Uterus (tissue), 4 donors: ENCODE data around the gene PKNOX1. TPM values are rescaled to one million over a fixed set of nuclear protein-coding genes. Genes with fewer than 3 reads are reported as not detected.
"Not testable (repeated sequence)": the region's sequence is repeated elsewhere in the genome, so short reads cannot be mapped to it uniquely, and the experiment has no call there.

Source experiments
- DNase-seq, 2 donors: peaks; one replicate each; pipeline ENCODE4 v3.0.0-alpha.2; 2019 to 2020
- H3K27ac ChIP-seq, 2 donors: fragments of 200-600 bp; sonication (generic); 1 replicate in 1 of 2; 2 replicates in 1 of 2; pipeline ENCODE4 v1.5.1; 2016 to 2018
- H3K27me3 ChIP-seq, 2 donors: fragments of 200-600 bp; sonication (generic); one replicate each; pipeline ENCODE4 v1.5.1; 2018 to 2019; ENCODE audit warnings: control low read depth in 1 of 2
- H3K36me3 ChIP-seq, 2 donors: fragments of 200-600 bp; sonication (generic); one replicate each; pipeline ENCODE4 v1.5.1; 2019; ENCODE audit warnings: control low read depth in 1 of 2
- H3K4me1 ChIP-seq, 2 donors: fragments of 200-600 bp; sonication (generic); one replicate each; pipeline ENCODE4 v1.5.1; 2018 to 2019; ENCODE audit warnings: control low read depth in 1 of 2
- H3K4me3 ChIP-seq, 2 donors: fragments of 200-600 bp; sonication (generic); 1 replicate in 1 of 2; 2 replicates in 1 of 2; pipeline ENCODE4 v1.5.1; 2018 to 2019; ENCODE audit warnings: mild to moderate bottlenecking in 1 of 2
- H3K9me3 ChIP-seq, 2 donors: fragments of 200-600 bp; sonication (generic); one replicate each; pipeline ENCODE4 v1.5.1; 2019; ENCODE audit warnings: control low read depth in 1 of 2
- POLR2A ChIP-seq, 2 donors: fragments of 450-650 bp; IDR thresholded peaks; one replicate each; pipeline ENCODE4 v1.6.1; 2016; ENCODE audit warnings: antibody characterized with exemption in 2 of 2, mild to moderate bottlenecking in 1 of 2, moderate library complexity in 1 of 2
- intact Hi-C: fragments of 100-400 bp; cut with DNase I; formaldehyde crosslinking; loops from one replicate; pipeline ENCODE4 v1.15.1; 2023; ENCODE audit warnings: low total_unique reads
- total RNA-seq, 4 donors: library from RNA; depleted of rRNA in 3 of 4; stranded (reverse); fragments of >200 nt in 3 of 4; gene quantifications; one replicate each; pipeline versions ENCODE4 v1.1.0 to v1.2.4, GENCODE V29; 2014 to 2023
- TF ChIP-seq, protein P1 (sequence below), 4 experiments: fragments of 200-600 bp in 2 of 4; fragments of 450-650 bp in 2 of 4; sonication (generic) in 2 of 4; IDR thresholded peaks; one replicate each; pipeline ENCODE4 v1.5.1; 2016 to 2019; ENCODE audit warnings: antibody characterized with exemption in 4 of 4, mild to moderate bottlenecking in 2 of 4, moderate library complexity in 1 of 4
- donor health status: DM: yes; HTN: yes; CAD: no.

Gene PKNOX1
- total RNA-seq, 4 donors from 2014 or later = 6.2 to 82.5 (median 26.4) TPM

DNA sequence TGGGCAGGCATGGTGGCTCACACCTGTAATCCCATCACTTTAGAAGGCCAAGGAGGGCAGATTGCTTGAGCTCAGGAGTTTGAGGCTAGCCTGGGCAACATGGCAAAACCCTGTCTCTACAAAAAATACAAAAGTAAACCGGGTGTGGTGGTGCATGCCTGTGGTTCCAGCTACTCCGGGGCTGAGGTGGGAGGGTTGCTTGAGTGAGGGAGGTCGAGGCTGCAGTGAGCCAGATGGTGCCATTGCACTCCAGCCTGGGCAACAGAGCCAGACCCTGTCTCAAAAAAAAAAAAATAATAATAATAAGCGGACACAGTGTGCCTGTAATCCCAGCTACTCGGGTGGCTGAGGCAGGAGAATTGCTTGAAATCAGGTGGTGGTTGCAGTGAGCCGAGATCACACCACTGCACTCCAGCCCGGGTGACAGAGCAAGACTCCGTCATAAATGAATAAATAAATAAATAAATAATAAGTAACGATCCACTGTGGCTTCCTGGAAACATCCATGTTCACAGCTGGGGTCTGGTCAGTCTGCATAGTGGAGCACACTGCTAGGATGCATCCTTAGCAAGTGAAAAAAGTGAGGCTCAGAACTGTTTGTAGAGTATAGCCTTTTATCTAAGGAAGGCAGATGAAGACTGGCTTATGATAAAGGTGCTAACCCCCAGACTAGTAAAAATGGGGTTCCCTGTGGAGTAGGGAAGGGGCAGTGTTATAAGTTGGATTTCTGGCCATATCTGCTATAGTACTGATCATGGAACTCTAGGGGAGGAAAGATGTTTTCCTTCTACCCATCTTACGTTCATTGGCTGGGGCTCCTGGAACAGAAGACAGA lies 15.7 kb downstream of the PKNOX1 start:
- H3K4me1 ChIP-seq = peaks cover 0 to 9% of the 10 kb centered on the region in 2 donors
- H3K27ac ChIP-seq = no peak overlapping the region
- intact Hi-C loops = no loop called here
- no peaks in the 10 kb centered on the region for H3K36me3 ChIP-seq
- TF ChIP-seq POLR2A (IDR thresholded peaks at IDR 0.05) = no peak
- TF ChIP-seq, protein P1, sequence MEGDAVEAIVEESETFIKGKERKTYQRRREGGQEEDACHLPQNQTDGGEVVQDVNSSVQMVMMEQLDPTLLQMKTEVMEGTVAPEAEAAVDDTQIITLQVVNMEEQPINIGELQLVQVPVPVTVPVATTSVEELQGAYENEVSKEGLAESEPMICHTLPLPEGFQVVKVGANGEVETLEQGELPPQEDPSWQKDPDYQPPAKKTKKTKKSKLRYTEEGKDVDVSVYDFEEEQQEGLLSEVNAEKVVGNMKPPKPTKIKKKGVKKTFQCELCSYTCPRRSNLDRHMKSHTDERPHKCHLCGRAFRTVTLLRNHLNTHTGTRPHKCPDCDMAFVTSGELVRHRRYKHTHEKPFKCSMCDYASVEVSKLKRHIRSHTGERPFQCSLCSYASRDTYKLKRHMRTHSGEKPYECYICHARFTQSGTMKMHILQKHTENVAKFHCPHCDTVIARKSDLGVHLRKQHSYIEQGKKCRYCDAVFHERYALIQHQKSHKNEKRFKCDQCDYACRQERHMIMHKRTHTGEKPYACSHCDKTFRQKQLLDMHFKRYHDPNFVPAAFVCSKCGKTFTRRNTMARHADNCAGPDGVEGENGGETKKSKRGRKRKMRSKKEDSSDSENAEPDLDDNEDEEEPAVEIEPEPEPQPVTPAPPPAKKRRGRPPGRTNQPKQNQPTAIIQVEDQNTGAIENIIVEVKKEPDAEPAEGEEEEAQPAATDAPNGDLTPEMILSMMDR (IDR thresholded peaks at IDR 0.05) = no peak
- no peak overlapping the region for H3K4me3 ChIP-seq
- no peak for DNase-seq
- no peaks in the 10 kb centered on the region for H3K27me3 ChIP-seq
- no peaks in the 10 kb centered on the region for H3K9me3 ChIP-seq

DNA sequence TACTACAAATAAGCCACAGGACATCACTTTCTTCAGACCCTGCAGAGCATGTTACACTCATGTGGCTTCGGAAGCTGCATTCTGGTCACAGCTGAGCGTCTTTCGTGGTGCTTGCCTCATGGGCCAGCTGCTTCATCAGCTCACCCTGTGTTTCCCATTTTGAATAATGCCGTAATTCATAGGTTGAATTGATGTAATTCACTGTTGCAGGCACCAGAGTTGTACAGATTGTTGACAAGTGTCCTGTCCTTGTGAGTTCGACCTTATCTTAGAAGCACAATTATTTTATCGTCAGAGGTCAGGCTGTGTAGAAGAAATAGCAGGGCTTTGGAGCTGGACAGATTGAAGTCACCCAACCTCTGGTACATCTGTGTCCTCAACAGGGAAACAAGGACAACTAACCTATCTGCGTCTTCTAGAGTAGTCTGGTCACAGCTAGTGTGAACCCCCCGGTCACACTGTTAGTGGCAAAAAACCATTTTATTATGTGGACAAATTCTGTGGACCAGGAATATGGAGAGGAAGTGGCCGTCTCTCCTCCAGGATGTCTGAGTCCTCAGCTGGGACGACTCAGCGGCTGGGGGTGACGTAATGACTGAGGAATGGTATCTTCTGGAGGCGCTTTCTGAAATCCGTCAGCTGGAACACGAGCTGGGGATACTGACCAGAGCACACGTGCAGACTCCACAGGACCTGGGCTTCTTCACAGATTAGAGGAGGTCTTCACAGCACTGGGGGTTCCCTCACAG lies 17.8 kb downstream of the PKNOX1 start:
- H3K27me3 ChIP-seq = no peaks in the 10 kb centered on the region
- peak; percentile 85 to 90 for DNase-seq

DNA sequence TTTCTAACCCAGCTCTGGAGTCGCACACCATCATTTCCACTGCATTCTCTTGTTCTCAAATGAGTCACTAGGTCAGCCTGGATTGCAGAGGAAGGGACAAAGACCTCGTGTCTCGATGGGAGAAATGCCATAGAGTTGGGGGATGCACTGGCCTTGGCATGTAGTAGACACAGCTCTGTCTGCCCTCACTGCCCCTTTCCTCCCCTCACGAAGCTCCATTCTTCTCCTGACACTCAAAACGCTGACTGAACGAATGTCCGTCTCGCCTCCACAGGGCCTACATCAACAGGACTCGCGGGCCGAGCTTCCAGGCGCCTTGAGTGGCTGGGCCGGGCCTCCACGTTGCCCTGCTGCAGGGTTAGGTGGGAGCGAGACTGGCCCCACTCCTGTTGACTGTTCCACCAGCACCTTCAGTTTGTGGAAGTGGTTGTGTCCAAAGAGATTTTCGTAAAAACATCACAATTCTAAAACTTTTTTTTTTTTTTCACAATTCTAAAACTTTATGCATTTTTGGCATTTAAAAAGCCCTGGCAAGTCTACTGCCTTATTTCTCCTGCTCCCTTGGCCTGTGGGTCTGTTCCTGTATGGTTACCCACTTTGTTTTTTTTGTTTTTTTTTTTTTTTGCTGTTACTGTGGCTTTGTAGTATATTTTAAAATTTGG lies 18.8 kb downstream of the PKNOX1 start:
- no peaks in the 10 kb centered on the region for H3K27me3 ChIP-seq
- H3K4me3 ChIP-seq = no peak overlapping the region
- intact Hi-C loops = no loop called here
- peak overlapping the region; percentile 73 to 81 for H3K27ac ChIP-seq
- peaks cover 0 to 9% of the 10 kb centered on the region in 2 donors for H3K4me1 ChIP-seq
- no peak for DNase-seq
- H3K9me3 ChIP-seq = no peaks in the 10 kb centered on the region
- TF ChIP-seq, protein P1 (IDR thresholded peaks at IDR 0.05) = no peak
- no peaks in the 10 kb centered on the region for H3K36me3 ChIP-seq

More for the DNA sequence above, 17.8 kb downstream of the PKNOX1 start:
- no peaks in the 10 kb centered on the region for H3K9me3 ChIP-seq
- TF ChIP-seq, protein P1 (IDR thresholded peaks at IDR 0.05) = no peak
- no peak for TF ChIP-seq POLR2A (IDR thresholded peaks at IDR 0.05)
- intact Hi-C loops = no loop called here
- no peak overlapping the region for H3K4me3 ChIP-seq
- peak overlapping the region; percentile 73 to 81 for H3K27ac ChIP-seq
- no peaks in the 10 kb centered on the region for H3K36me3 ChIP-seq
- peaks cover 0 to 9% of the 10 kb centered on the region in 2 donors for H3K4me1 ChIP-seq

DNA sequence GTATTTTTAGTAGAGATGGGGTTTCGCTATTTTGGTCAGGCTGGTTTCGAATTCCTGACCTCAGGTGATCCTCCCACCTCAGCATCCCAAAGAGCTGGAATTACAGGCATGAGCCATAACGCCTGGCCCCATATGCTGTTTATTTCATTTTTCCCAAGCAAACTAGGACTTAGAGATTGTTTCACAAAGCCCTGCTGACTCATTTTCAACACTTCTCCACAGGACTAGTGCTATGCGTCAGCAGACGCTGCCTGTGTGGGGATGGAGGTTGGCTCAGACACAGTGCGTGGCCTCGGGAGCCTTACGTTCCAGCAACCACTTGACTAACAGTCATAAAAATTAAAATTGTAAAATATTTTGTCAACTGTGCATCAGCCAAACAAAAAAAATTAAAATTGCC lies 22.7 kb downstream of the PKNOX1 start:
- TF ChIP-seq, protein P1 (IDR thresholded peaks at IDR 0.05) = no peak
- TF ChIP-seq POLR2A (IDR thresholded peaks at IDR 0.05) = no peak
- H3K27me3 ChIP-seq = no peaks in the 10 kb centered on the region
- H3K4me1 ChIP-seq = peaks cover 0 to 15% of the 10 kb centered on the region in 2 donors
- H3K4me3 ChIP-seq = no peak overlapping the region
- no peaks in the 10 kb centered on the region for H3K36me3 ChIP-seq
- peak overlapping the region; percentile 57 to 85 for H3K27ac ChIP-seq
- H3K9me3 ChIP-seq = no peaks in the 10 kb centered on the region
- intact Hi-C loops = no loop called here
- peak; percentile 72 to 78 for DNase-seq

DNA sequence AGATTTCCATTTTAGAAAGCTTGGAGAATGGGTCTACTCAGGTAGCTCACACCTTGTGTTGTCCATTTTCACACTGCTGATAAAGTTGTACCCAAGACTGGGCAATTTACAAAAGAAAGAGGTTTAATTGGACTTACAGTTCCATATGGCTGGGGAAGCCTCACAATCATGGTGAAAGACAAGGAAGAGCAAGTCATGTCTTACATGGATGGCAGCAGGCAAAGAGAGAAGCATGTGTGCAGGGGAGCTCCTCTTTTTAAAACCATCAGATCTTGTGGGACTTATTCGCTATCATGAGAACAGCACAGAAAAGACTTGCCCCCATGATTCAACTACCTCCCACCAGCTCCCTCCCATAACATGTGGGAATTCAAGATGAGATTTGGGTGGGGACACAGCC lies 23.6 kb downstream of the PKNOX1 start:
- Histone ChIP-seq H3K4me1 (peaks cover 0 to 10% of the 10 kb centered on the region in 2 donors), H3K27ac (peak overlapping the region in 1 of 2 donors; percentile 85)
- intact Hi-C loops, H3K36me3 ChIP-seq, DNase-seq, H3K4me3 ChIP-seq, H3K9me3 ChIP-seq, H3K27me3 ChIP-seq: not testable (repeated sequence)

DNA sequence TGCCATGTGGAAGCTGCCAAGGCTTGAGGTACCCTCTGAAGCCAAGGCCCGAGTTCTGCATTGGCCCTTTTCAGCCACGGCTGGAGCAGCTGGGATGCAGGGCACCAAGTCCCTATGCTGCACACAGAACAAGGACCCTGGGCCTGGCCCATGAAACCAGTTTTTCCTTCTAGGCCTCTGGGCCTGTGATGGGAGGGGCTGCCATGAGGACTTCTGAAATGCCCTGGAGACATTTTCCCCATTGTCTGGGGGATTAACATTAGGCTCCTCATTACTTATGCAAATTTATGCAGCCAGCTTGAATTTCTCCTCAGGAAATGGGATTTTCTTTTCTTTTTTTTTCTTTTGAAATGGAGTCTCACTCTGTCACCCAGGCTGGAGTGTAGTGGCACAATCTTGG lies 24.8 kb downstream of the PKNOX1 start:
- H3K36me3 ChIP-seq, H3K9me3 ChIP-seq, H3K4me3 ChIP-seq, H3K27ac ChIP-seq, H3K27me3 ChIP-seq, H3K4me1 ChIP-seq, intact Hi-C loops, DNase-seq: not testable (repeated sequence)

DNA sequence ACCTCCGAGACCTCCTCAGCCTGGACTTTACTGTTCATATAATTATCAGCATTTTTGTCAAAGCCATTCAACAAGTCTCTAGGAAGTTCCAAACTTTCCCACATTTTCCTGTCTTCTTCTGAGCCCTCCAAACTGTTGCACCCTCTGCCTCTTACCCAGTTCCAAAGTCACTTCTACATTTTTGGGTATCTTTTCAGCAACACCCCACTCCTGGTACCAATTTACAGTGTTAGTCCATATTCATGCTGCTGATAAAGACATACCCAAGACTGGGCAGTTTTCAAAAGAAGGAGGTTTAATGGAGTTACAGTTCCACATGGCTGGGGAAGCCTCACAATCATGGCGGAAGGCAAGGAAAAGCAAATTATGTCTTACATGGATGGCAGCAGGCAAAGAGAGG lies 25.7 kb downstream of the PKNOX1 start:
- intact Hi-C loops, H3K9me3 ChIP-seq, H3K4me3 ChIP-seq, H3K36me3 ChIP-seq, H3K27me3 ChIP-seq, H3K4me1 ChIP-seq, DNase-seq, H3K27ac ChIP-seq: not testable (repeated sequence)
